ENCODE measurements around the gene SLA2. TPM values are rescaled to one million over a fixed set of nuclear protein-coding genes. Genes with fewer than 3 reads are reported as not detected.

Gene SLA2
- not detected in 2 replicates for total RNA-seq

DNA sequence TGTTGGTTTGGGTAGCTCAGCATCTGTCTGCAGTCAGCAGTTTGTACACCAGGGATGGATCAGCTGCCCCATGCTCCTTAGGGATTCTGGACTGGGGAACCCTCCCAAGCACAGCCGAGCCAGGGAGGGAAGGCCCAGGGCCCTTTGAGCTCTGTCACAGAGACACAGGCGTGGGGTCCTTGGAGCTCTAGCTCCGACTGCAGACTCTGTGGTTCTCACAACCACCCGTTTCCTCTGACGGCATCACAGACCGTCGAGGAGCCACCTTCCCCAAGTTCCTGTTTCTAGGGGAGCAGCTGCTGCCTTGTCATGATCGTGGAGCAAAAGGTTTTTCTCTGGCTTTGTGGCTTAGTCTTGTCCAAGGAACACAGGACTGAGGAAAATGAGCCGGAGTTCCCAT lies at the start of gene SLA2:
Gene SLA2, minus strand, starts transcription at position 199 of the 400 bp plus-strand sequence. CDS start 4,861 bp downstream, outside the sequence.

DNA sequence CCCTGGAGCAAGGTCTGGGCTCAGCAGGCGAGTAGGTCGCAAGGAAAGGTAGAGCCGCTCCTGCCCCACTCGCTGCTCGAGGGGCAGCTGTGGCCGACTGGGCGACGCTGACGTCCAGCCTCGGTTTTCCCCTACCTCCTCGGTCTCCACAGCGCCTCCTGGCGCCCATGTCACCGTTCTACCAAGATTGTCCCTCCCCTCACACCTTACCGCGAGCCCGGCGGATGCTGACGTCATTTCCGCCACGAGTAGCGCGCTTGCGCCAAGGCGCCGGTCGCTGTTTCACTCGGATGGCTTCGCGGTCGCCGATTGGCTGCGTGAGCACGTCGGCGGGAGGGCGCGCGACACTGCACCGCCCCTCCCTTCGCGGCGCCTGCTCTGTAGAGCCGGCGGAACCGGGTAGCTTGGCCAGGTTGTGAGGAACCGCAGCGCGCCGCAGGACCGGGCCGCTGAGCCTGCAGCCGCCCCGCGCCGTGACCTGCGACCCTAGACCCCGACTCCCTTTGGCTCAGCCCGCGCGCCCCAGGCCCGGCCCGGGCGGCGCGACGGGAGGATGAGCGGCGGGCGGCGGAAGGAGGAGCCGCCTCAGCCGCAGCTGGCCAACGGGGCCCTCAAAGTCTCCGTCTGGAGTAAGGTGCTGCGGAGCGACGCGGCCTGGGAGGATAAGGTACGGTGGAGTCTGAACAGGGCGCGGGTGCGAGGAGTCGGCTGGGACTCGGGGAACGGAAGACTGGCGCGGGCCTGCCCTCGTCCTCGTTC lies 40.4 kb downstream of the SLA2 start, which contains the start of gene RAB5IF:
Gene RAB5IF, plus strand, starts transcription at position 381 of the 759 bp plus-strand sequence. Its CDS starts 173 bp downstream, at position 554.

GRCh38 chr20:36573103-36573797 lies 72.7 kb downstream of the SLA2 start, which contains the start of gene TGIF2:
TGIF2 (plus strand) TSS chr20:36573597; CDS start chr20:36578775, 5,178 bp downstream.

Other genes with a start within 250 kb of the SLA2 start
- gene MYL9, start 104.7 kb downstream of the SLA2 start, total RNA-seq, result 31.4 and 150 TPM in 2 replicates
- 12.8 and 17.0 TPM in 2 replicates for gene TGIF2, start 72.6 kb downstream of the SLA2 start, total RNA-seq
- 81.1 and 113 TPM in 2 replicates for gene RAB5IF, start 40.4 kb downstream of the SLA2 start, total RNA-seq
- 16.9 and 34.2 TPM in 2 replicates for gene NDRG3, start 99.9 kb upstream of the SLA2 start, total RNA-seq
- gene DSN1, start 127.6 kb upstream of the SLA2 start, total RNA-seq, result 12.2 and 17.8 TPM in 2 replicates
- gene TLDC2, start 229.9 kb upstream of the SLA2 start, total RNA-seq, result not detected in 2 replicates

All from epithelial cell of alveolus of lung (primary cell).